ENCODE measurements around the gene LMBR1.
"Not testable (repeated sequence)": the region's sequence is repeated elsewhere in the genome, so short reads cannot be mapped to it uniquely, and the experiment has no call there.

The LMBR1 gene

GRCh38 chr7:156903232-156903909 lies 10.4 kb upstream of the LMBR1 start:
- DNase-seq, result no peak

DNA sequence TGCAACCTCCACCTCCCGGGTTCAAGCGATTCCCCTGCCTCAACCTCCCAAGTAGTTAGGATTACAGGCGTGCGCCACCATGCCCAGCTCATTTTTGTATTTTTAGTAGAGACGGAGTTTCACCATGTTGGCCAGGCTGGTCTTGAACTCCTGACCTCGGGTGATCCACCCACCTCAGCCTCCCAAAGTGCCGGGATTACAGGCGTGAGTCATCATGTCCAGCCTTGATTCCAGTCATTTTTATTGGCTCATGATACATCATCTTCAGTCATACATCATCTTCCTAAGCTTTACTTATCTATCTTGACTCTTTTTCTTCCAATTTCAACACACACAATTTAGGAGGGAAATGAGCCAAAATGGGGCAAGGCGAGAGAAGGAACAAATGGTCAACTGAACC lies 7.1 kb upstream of the LMBR1 start:
- not testable (repeated sequence) for DNase-seq

DNA sequence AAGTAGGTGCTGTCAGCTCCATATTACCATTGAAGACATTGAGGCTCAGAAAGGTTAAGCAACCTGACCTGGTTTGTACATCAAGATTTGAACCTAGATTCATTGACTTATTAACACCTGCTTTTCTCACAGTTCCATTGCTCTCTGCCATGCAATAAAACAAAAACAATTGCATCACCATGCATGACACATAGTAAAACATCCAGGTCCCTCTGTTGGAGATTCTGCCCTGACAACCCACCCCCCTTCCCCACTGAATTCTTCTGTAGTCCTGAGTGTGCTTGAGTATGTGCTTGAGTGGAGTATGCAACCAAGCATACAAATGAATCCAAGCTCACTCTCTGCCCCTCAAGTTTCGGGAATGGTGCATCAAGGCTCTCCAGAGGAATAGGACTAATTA lies 6.0 kb upstream of the LMBR1 start:
- DNase-seq, result no peak

- DNase-seq, result no peak
Measured at GRCh38 chr7:156897673-156898072, 4.7 kb upstream of the LMBR1 start.

GRCh38 chr7:156896388-156897022 lies 3.5 kb upstream of the LMBR1 start:
- DNase-seq, result no peak

DNA sequence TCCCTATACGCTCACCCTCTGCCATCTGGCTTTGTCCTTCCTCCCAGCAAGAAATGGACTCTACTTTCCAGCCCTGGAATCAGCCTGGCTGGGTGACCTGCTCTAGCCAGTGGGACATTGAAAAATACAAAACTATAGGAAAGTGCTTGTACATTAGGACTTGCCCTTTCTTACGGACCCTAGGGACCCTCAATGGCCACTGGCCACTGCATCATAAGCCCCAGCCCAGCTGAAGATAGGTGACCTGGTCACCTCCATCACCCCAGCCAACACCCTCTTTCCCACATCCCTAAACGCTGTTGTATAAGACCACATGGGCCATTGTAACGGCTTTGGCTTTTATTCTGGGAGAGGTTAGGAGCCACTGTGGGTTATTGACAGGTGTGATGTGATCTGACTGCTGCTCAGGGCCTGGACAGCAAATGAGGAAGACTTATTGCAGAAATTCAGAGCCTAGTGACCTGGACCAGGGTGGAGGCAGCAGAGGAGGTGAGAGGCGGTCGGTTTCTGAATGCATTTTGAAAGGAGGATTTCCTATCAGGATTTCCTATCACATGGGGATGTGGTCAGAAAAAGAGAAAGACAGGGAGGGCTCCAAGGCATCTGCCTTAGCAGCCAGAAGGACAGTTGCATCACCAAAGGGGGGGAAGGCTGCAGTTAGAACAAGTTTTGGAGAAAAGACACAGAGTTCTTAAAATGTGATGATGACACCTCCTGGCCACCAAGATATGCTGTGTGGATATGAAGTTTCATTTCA lies 2.2 kb upstream of the LMBR1 start:
- no peak for DNase-seq

DNA sequence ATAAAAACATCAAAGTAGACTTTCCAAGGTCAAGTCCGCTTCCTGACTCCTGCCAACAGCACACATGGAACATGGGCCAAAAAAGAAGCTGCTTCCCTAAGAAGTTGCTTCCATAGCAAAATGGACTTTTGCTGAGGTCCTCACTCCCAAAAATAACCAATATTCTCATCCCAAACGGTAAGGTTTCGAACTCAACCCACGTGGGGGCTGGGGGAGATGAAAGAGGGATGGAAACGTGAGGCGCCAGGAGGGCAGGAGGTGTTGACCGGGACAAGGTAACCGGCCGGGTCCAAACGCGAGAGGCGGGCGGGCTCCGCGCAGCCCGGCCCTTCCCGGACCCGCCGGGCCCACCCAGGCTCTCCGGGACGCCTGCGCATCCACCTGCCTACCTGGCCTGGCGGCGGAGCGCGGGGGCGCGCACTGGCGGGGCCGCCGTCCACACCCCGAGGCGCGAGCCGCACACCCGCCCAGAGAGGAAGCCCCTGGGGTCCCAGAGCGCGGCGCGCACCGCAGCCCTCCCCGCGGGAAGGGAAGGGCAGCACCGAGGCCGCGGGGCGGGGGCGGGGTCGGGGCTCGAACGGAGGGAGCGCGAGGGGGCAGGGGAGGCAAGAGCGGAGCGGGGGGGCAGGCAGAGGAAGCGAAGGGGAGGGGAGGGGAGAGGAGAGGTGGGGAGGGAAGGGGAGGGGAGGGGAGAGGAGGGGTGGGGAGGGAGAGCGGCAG lies 742 bp downstream of the LMBR1 start:
- no peak for DNase-seq

GRCh38 chr7:156889746-156890145 lies 3.2 kb downstream of the LMBR1 start:
- DNase-seq, result no peak

- peak; percentile 37 for DNase-seq
Measured at GRCh38 chr7:156889089-156889488, 3.9 kb downstream of the LMBR1 start.

DNA sequence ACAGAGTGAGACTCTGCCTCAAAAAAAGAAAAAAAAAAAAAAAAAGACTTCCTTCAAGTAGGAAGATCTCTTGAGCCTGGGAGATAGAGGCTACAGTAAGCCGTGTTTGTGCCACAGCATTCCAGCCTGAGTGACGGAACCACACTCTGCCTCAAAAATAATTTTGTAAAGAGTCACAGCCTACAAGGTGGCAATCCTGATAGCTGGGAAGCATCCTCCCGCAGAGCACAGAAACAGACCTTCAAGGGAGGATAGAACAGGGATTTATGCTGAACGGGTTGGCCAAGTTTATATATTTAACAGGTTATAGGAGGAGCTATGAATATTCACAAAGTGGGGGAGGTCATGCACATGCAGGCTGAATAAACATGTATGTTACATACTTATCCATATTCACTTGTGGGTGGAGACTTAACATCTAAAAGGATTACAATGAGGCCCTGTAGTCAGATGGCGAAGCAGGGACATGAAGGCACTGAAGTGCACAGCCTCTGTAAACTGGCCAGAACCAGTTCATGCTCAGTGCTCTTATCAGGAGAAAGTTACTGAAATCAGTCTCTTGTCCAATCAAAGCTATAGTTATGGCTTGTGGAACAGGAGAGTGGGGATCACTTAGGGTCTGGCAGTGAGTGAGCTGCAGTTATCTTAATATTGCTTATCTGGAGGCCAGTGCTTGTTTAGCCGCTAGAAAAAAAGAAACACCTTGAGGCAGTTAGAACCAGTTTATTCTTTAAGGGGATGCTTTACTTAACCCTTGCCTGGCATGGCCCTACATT lies 6.8 kb downstream of the LMBR1 start:
- DNase-seq, result no peak

DNA sequence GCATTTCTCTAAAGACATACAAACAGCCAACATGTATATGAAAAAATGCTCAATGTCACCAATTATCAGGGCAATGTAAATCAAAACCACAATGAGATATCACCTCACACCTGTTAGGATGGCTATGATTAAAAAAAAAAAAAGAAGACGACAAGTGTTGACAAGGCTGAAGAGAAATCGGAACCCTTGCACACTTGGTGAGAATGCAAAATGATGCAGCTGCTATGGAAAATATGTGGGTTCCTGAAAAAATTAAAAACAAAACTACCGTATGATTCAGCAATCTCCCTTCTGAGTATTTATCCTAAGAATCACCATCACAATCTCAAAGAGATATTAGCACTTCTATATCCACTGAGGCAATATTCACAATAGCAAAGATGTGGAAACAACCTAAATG lies 11.3 kb downstream of the LMBR1 start:
- no peak for DNase-seq

DNA sequence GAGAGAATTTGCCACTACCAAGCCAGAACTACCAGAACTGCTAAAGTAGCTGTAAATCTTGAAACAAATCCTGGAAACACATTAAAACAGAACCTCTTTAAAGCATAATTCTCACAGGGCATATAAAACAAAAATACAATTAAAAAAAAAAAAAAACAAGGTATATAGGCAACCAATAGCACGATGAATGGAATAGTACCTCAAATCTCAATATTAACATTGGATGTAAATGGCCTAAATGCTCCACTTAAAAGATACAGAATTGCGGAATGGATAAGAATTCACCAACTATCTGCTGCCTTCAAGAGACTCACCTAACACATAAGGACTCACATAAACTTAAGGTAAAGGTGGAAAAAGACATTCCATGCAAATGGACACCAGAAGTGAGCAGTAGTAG lies 17.2 kb downstream of the LMBR1 start:
- DNase-seq, result no peak

- DNase-seq, result not testable (repeated sequence)
Measured at GRCh38 chr7:156868363-156868762, 24.6 kb downstream of the LMBR1 start.

DNA sequence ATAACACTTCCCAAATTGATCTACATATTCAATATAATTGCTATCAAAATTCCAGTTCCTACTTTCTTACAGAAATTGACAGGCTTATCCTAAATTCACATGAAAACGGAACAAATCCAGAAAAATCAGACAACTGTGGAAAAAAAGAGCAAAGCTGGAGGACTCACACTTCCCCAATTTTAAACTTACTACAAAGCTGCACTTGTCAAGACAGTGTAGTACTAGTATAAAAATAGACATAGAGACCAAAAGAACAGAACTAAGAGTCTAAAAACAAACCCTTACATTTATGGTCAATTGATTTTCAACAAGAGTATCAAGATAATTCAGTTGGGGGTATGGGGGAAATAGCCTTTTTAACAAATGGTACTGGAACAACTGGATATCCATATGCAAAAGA lies 27.5 kb downstream of the LMBR1 start:
- DNase-seq, result no peak

DNA sequence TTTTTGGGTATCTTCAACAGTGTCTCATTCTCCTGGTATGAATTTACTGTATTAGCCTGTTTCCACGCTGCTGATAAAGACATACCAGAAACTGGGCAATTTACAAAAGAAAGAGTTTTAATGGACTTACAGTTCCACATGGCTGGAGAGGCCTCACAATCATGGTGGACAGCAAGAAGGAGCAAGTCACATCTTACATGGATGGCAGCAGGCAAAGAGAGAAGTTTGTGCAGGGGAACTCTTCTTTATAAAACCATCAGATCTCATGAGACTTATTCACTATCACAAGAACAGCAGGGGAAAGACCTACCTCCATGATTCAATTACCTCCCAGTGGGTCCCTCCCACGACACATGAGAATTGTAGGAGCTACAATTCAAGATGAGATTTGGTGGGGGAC lies 31.0 kb downstream of the LMBR1 start:
- not testable (repeated sequence) for DNase-seq

DNA sequence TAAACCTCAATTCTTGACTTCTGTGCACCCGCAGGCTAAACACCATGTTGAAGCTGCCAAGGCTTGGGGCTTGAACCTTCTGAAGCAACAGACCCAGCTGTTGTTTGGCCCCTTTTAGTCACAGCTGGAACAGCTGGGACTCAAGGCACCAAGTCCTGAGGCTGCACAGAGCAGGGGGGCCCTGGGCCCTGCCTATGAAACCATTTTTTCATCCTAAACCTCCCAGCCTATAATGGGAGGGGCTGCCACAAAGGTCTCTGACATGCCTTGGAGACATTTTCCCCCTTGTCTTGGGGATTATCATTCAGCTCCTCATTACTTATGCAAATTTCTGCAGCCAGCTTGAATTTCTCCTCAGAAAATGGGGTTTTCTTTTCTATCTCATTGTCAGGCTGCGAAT lies 31.8 kb downstream of the LMBR1 start:
- no peak for DNase-seq

- not testable (repeated sequence) for DNase-seq
Measured at GRCh38 chr7:156860099-156860498, 32.9 kb downstream of the LMBR1 start.

DNA sequence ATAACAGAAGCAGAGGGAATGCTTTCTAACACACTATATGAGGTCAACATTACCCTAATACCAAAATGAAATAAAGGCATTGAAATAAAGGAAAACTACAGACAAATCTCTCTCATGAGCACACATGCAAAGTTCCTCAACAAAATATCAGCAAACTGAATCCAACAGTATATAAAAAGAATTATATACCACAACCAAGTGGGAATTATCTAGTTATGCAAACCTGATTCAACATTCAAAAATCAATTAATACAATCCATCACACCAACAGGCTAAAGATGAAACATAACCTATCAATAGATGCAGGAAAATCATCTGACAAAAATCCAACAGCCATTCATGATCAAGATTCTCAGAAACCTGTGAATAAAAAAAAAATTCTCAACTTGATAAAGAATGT lies 34.5 kb downstream of the LMBR1 start:
- no peak for DNase-seq

DNA sequence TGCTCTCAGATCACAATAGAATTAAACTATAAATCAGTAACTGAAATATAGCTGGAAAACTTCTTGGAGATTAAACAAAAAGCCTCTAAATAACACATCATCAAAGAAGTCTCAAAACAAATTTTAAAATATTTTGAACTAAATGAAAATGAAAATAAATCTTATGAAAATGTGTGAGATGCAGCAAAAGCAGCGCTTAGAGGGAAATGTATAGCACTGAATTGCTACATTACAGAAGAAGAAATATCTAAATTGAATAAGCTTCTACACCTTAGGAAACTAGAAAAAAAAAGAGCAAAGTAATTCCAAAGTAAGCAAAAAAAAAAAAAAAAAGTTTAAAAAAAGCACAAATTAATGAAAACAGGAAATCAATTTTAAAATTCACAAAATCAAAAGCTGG lies 35.2 kb downstream of the LMBR1 start:
- no peak for DNase-seq

GRCh38 chr7:156854654-156855053 lies 38.3 kb downstream of the LMBR1 start:
- no peak for DNase-seq

DNA sequence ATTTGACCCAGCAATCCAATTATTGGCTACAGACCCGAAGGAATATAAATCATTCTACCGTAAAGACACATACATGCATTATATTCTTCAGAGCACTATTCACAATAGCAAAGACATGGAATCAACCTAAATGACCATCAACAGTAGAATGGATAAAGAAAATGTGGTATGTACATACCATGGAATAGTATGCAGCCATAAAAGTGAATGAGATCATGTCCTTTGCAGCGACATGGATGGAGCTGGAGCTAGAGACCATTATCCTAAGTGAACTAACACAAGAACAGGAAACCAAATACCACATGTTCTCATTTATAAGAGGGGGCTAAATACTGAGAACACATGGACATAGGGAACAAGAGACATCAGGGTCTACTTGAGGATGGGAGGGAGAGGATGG lies 44.0 kb downstream of the LMBR1 start:
- DNase-seq, result no peak

DNA sequence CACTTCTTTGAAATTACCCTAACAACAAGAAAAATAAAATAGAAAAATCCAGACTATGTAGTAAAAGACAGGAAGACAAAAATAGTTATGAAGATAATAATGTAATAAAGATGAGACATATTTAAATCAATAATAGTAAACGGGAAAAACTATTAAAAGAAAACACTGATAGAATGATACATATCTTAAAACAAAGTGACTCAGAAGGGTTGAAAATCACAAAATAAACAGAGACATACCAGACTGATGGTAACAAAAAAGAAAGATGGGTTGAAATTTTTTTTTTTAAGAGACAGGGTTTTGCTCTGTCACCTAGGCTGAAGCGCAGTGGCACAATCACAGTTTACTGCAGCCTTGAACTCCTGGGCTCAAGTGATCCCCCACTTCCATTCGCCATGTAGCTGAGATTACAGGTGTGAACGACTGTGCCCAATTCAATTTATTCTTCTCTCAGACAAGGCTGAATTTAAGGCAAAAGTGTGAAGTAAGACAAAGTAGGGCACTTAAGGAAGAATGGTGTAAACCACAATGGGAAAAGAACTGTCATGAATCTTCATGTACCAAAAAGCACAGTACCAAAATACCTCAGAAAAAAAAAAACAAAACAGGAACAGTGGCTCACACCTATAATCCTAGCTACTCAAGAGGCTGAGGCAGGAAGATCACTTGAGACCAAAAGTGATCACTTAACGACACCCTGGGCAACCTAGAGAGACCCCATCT lies 47.4 kb downstream of the LMBR1 start:
- no peak for DNase-seq
